Measurements from ENCODE around the gene CCDC183. TPM values are rescaled to one million over a fixed set of nuclear protein-coding genes. Genes with fewer than 3 reads are reported as not detected.

CCDC183 gene
- polyA plus RNA-seq, 1 donor from 2014 or later, result 5.5 TPM

- no peaks in the 10 kb centered on the region for H3K9me2 ChIP-seq (ENCODE audit: insufficient read depth, low read length)
- H3K9me3 ChIP-seq (ENCODE audit: low read length), result no peaks in the 10 kb centered on the region
- no peak overlapping the region for H2AFZ ChIP-seq (ENCODE audit: low read depth, low read length)
- H3K79me2 ChIP-seq (replicated peaks; ENCODE audit: insufficient read depth, low read length), result no peaks in the 10 kb centered on the region
- H3K36me3 ChIP-seq (ENCODE audit: insufficient read depth, low read length), result no peaks in the 10 kb centered on the region
- no peaks in the 10 kb centered on the region for H4K20me1 ChIP-seq (ENCODE audit: insufficient read depth)
- TF ChIP-seq MXI1 (conservative IDR thresholded peaks at IDR 0.05; ENCODE audit: poor library complexity, severe bottlenecking) (no peak), EZH2 (IDR thresholded peaks at IDR 0.05; ENCODE audit: borderline replicate concordance, insufficient read depth, low read length, poor library complexity, severe bottlenecking) (no peak), SMC3 (conservative IDR thresholded peaks at IDR 0.05; ENCODE audit: poor library complexity) (no peak), POLR2AphosphoS5 (IDR thresholded peaks at IDR 0.05) (no peak), CTCF (IDR thresholded peaks at IDR 0.05; ENCODE audit: poor library complexity, severe bottlenecking) (no peak), TAF1 (IDR thresholded peaks at IDR 0.05; ENCODE audit: low read depth) (no peak), EP300 (conservative IDR thresholded peaks at IDR 0.05; ENCODE audit: poor library complexity, severe bottlenecking) (no peak)
- TF ChIP-seq, protein P1, sequence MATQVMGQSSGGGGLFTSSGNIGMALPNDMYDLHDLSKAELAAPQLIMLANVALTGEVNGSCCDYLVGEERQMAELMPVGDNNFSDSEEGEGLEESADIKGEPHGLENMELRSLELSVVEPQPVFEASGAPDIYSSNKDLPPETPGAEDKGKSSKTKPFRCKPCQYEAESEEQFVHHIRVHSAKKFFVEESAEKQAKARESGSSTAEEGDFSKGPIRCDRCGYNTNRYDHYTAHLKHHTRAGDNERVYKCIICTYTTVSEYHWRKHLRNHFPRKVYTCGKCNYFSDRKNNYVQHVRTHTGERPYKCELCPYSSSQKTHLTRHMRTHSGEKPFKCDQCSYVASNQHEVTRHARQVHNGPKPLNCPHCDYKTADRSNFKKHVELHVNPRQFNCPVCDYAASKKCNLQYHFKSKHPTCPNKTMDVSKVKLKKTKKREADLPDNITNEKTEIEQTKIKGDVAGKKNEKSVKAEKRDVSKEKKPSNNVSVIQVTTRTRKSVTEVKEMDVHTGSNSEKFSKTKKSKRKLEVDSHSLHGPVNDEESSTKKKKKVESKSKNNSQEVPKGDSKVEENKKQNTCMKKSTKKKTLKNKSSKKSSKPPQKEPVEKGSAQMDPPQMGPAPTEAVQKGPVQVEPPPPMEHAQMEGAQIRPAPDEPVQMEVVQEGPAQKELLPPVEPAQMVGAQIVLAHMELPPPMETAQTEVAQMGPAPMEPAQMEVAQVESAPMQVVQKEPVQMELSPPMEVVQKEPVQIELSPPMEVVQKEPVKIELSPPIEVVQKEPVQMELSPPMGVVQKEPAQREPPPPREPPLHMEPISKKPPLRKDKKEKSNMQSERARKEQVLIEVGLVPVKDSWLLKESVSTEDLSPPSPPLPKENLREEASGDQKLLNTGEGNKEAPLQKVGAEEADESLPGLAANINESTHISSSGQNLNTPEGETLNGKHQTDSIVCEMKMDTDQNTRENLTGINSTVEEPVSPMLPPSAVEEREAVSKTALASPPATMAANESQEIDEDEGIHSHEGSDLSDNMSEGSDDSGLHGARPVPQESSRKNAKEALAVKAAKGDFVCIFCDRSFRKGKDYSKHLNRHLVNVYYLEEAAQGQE (IDR thresholded peaks at IDR 0.05; ENCODE audit: borderline replicate concordance), result no peak
- no peaks in the 10 kb centered on the region for H3F3A ChIP-seq (ENCODE audit: insufficient read depth, low read length, poor library complexity, severe bottlenecking)
- H3K4me2 ChIP-seq (ENCODE audit: low read length), result no peak overlapping the region
- H3K4me3 ChIP-seq (ENCODE audit: low read length), result peak overlapping the region; percentile 86
- no peaks in the 10 kb centered on the region for H3K27me3 ChIP-seq (ENCODE audit: insufficient read depth, low read depth, low read length)
- H3K9ac ChIP-seq (ENCODE audit: low read length), result peak overlapping the region; percentile 68
- peak overlapping the region; percentile 81 for H3K27ac ChIP-seq (ENCODE audit: low read length)
Observed at GRCh38 chr9:136847088-136847825, 51.1 kb downstream of the CCDC183 start.

DNA sequence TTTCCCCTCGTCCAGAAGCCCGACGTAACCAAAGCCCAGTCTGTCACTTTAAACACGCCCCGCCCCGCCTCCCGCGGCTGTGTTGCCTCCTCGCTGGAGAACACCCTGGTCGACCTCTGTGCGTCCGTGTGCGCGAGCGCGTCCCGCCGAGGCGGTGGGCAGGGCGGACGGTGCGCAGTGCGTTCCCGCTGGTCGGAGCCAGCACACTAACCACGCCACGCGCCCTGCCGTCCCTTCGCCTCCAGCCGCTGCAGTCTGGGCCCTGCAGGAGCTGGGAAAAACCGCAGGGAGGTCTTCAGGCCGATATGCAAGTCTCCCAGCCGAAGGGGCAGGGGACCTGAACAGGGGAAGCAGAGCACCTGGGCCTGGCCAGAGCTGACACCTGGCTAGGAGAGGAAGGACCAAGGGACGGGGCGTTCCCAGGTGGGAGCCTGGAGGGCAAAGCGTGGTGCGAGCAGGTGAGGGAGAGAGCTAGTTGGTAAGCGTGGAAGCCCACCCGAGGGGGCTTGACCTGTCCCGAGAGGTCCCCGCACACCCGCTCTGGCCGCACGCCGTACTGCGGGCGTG, 51.8 kb downstream of the CCDC183 start:
- H3K9me3 ChIP-seq (ENCODE audit: low read length), result no peaks in the 10 kb centered on the region
- TF ChIP-seq MXI1 (conservative IDR thresholded peaks at IDR 0.05; ENCODE audit: poor library complexity, severe bottlenecking) (peak; percentile 36), POLR2AphosphoS5 (IDR thresholded peaks at IDR 0.05) (peak; percentile 17), CTCF (IDR thresholded peaks at IDR 0.05; ENCODE audit: poor library complexity, severe bottlenecking) (no peak)
- TF ChIP-seq, protein P1 (IDR thresholded peaks at IDR 0.05; ENCODE audit: borderline replicate concordance), result no peak
- peak overlapping the region; percentile 86 for H3K4me3 ChIP-seq (ENCODE audit: low read length)
- H3K79me2 ChIP-seq (replicated peaks; ENCODE audit: insufficient read depth, low read length), result no peaks in the 10 kb centered on the region
- peak overlapping the region; percentile 68 for H3K9ac ChIP-seq (ENCODE audit: low read length)
- H3K27me3 ChIP-seq (ENCODE audit: insufficient read depth, low read depth, low read length), result no peaks in the 10 kb centered on the region
- H3F3A ChIP-seq (ENCODE audit: insufficient read depth, low read length, poor library complexity, severe bottlenecking), result no peaks in the 10 kb centered on the region
- peak overlapping the region; percentile 55 for H3K4me2 ChIP-seq (ENCODE audit: low read length)
- no peaks in the 10 kb centered on the region for H3K9me2 ChIP-seq (ENCODE audit: insufficient read depth, low read length)
- H4K20me1 ChIP-seq (ENCODE audit: insufficient read depth), result no peaks in the 10 kb centered on the region
- H3K36me3 ChIP-seq (ENCODE audit: insufficient read depth, low read length), result no peaks in the 10 kb centered on the region
- H2AFZ ChIP-seq (ENCODE audit: low read depth, low read length), result no peak overlapping the region
- peak overlapping the region; percentile 81 for H3K27ac ChIP-seq (ENCODE audit: low read length)

Data from neural cell (in vitro differentiated cells).